SU-DHL-6 (cell line): ENCODE results near the gene CDK6.

Source experiments
- H2AFZ ChIP-seq: fragments of 200-600 bp; sonication (generic); 2 replicates; pipeline ENCODE4 v1.6.1; 2014; ENCODE audit warnings: low read depth, mild to moderate bottlenecking, moderate library complexity, mixed read lengths, antibody characterized with exemption, low read length; ENCODE audit not compliant: severe bottlenecking
- H3F3A ChIP-seq: fragments of 200-600 bp; shearing (Covaris generic); 2 replicates; pipeline ENCODE4 v1.6.0; 2016; ENCODE audit warnings: antibody characterized with exemption, mild to moderate bottlenecking; ENCODE audit not compliant: insufficient read depth
- H3K27ac ChIP-seq: fragments of 200-600 bp; sonication (generic); 2 replicates; pipeline ENCODE4 v1.5.1; 2016; ENCODE audit warnings: low read depth, mild to moderate bottlenecking, low read length, moderate library complexity, mixed read lengths
- H3K27me3 ChIP-seq: fragments of 200-600 bp; sonication (generic), shearing (Covaris generic); 2 replicates; pipeline ENCODE4 v1.6.0; 2014; ENCODE audit warnings: mild to moderate bottlenecking, low read length
- H3K36me3 ChIP-seq: fragments of 200-600 bp; sonication (generic); 2 replicates; pipeline ENCODE4 v1.6.1; 2014; ENCODE audit warnings: mild to moderate bottlenecking, low read length, mixed read lengths
- H3K4me2 ChIP-seq: fragments of 300-600, 200-600 bp; shearing (Covaris generic), sonication (generic); 2 replicates; pipeline ENCODE4 v1.6.0; 2014; ENCODE audit warnings: low read length, low read depth, mild to moderate bottlenecking; ENCODE audit not compliant: poor library complexity, severe bottlenecking
- H3K4me3 ChIP-seq: fragments of 200-600 bp; sonication (generic); 2 replicates; pipeline ENCODE4 v1.5.1; 2014; ENCODE audit warnings: antibody characterized with exemption, low read length, mild to moderate bottlenecking, mixed read lengths; ENCODE audit not compliant: insufficient read depth, poor library complexity, severe bottlenecking
- H3K79me2 ChIP-seq: fragments of 200-600 bp; sonication (generic); 2 replicates; pipeline ENCODE4 v1.6.1; 2014; ENCODE audit warnings: mild to moderate bottlenecking, low read length, moderate library complexity; ENCODE audit not compliant: insufficient read depth
- H3K9ac ChIP-seq: fragments of 200-600 bp; sonication (generic); 2 replicates; pipeline ENCODE4 v1.7.0; 2014; ENCODE audit warnings: mild to moderate bottlenecking, low read length
- H3K9me2 ChIP-seq: fragments of 200-600 bp; sonication (generic); replicated peaks from 2 replicates; pipeline ENCODE4 v1.6.1; 2014; ENCODE audit warnings: low read length; ENCODE audit not compliant: insufficient read depth
- H3K9me3 ChIP-seq: fragments of 200-600 bp; sonication (generic); 2 replicates; pipeline ENCODE4 v1.6.1; 2014; ENCODE audit warnings: low read length, mixed read lengths; ENCODE audit not compliant: insufficient read depth
- H4K20me1 ChIP-seq: fragments of 200-600 bp; sonication (generic); 2 replicates; pipeline ENCODE4 v1.6.1; 2014; ENCODE audit warnings: low read depth, mild to moderate bottlenecking, antibody characterized with exemption, low read length, moderate library complexity, mixed read lengths
- CTCF ChIP-seq: fragments of 200-600 bp; sonication (generic); IDR thresholded peaks from one replicate; pipeline ENCODE4 v1.5.1; 2017; ENCODE audit warnings: antibody characterized with exemption, mild to moderate bottlenecking, low read length, moderate library complexity; ENCODE audit not compliant: insufficient read depth, poor library complexity, severe bottlenecking
- EZH2phosphoT487 ChIP-seq: fragments of 200-600 bp; sonication (generic), shearing (Covaris generic); conservative IDR thresholded peaks from 2 replicates; pipeline ENCODE4 v1.6.1; 2018; ENCODE audit warnings: mild to moderate bottlenecking, antibody characterized with exemption, low read length, moderate library complexity, mixed read lengths

The CDK6 gene

GRCh38 chr7:92706563-92706962, 129.8 kb downstream of the CDK6 start:
- H4K20me1 ChIP-seq, result no peaks in the 10 kb centered on the region
- H3K27me3 ChIP-seq, result no peaks in the 10 kb centered on the region
- H3K4me2 ChIP-seq, result no peak overlapping the region
- no peak overlapping the region for H3K9ac ChIP-seq
- no peaks in the 10 kb centered on the region for H3K36me3 ChIP-seq
- H3K9me3 ChIP-seq, result no peaks in the 10 kb centered on the region
- H3K79me2 ChIP-seq, result no peaks in the 10 kb centered on the region
- H3K27ac ChIP-seq, result no peak overlapping the region
- no peak overlapping the region for H3K4me3 ChIP-seq
- no peak overlapping the region for H2AFZ ChIP-seq
- no peaks in the 10 kb centered on the region for H3F3A ChIP-seq
- no peak for TF ChIP-seq CTCF
- no peak for TF ChIP-seq EZH2phosphoT487
- no peaks in the 10 kb centered on the region for H3K9me2 ChIP-seq

- H3K9me3 ChIP-seq, result no peaks in the 10 kb centered on the region
- no peak overlapping the region for H3K27ac ChIP-seq
- no peak overlapping the region for H2AFZ ChIP-seq
- H3K4me2 ChIP-seq, result no peak overlapping the region
- no peaks in the 10 kb centered on the region for H3K27me3 ChIP-seq
- H3K36me3 ChIP-seq, result no peaks in the 10 kb centered on the region
- H3K4me3 ChIP-seq, result no peak overlapping the region
- no peaks in the 10 kb centered on the region for H3F3A ChIP-seq
- TF ChIP-seq CTCF (no peak), EZH2phosphoT487 (no peak)
- no peaks in the 10 kb centered on the region for H3K79me2 ChIP-seq
- no peaks in the 10 kb centered on the region for H4K20me1 ChIP-seq
- H3K9ac ChIP-seq, result no peak overlapping the region
- no peaks in the 10 kb centered on the region for H3K9me2 ChIP-seq
Observed at GRCh38 chr7:92705831-92706230, 130.5 kb downstream of the CDK6 start.

DNA sequence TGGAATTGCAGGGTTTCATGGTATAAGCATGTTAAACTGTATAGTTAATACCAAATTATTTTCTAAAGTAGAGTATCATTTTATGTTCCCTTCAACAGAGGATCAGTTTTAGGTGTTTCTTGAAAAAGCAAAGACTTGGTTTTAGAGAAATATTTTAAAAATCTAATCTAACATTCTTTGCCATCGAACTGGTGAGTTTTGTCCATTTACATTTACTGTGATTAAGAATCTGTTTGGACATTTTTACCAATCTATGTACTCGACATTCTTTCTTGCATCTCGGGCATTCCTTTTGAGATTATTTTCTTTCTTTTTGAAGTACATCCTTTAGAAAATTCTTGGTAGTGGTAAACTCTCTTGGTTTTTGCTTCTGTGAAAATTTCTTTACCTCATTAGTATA, 131.5 kb downstream of the CDK6 start:
- H3K27me3 ChIP-seq, result no peaks in the 10 kb centered on the region
- H3K9ac ChIP-seq, result no peak overlapping the region
- H4K20me1 ChIP-seq, result no peaks in the 10 kb centered on the region
- H3K4me2 ChIP-seq, result no peak overlapping the region
- TF ChIP-seq EZH2phosphoT487 (no peak), CTCF (no peak)
- no peak overlapping the region for H3K4me3 ChIP-seq
- H3K9me3 ChIP-seq, result no peaks in the 10 kb centered on the region
- no peaks in the 10 kb centered on the region for H3K9me2 ChIP-seq
- H2AFZ ChIP-seq, result no peak overlapping the region
- no peaks in the 10 kb centered on the region for H3F3A ChIP-seq
- H3K27ac ChIP-seq, result no peak overlapping the region
- no peaks in the 10 kb centered on the region for H3K79me2 ChIP-seq
- H3K36me3 ChIP-seq, result no peaks in the 10 kb centered on the region

DNA sequence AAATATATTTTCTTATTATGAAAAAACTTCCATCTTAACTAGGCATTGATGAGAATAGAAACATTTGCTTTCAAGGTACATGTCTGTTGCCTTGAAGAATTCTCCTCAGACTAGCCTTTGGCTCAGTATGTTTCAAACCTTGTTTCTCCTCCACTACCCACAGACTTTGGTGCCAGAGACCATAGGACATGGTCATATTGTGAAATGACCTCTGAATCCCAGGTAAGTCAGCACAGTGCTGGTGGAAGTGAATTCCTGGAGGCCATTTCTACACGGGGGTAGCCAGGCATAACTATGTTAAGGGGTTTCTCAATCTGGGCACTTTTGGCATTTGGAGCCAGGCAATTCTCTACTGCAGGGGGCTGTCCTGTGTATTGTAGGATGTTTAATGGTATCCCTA, 133.8 kb downstream of the CDK6 start:
- TF ChIP-seq EZH2phosphoT487, result no peak
- no peak for TF ChIP-seq CTCF
- no peak overlapping the region for H3K9ac ChIP-seq
- no peaks in the 10 kb centered on the region for H3K27me3 ChIP-seq
- no peaks in the 10 kb centered on the region for H3K9me3 ChIP-seq
- no peaks in the 10 kb centered on the region for H3K79me2 ChIP-seq
- H3K4me3 ChIP-seq, result no peak overlapping the region
- H3K36me3 ChIP-seq, result no peaks in the 10 kb centered on the region
- H2AFZ ChIP-seq, result no peak overlapping the region
- no peak overlapping the region for H3K4me2 ChIP-seq
- no peaks in the 10 kb centered on the region for H4K20me1 ChIP-seq
- no peak overlapping the region for H3K27ac ChIP-seq
- H3K9me2 ChIP-seq, result no peaks in the 10 kb centered on the region
- no peaks in the 10 kb centered on the region for H3F3A ChIP-seq
